HG03108 (cell line): ENCODE data around the gene SLC13A2.

ENCODE experiments used
- ATAC-seq: cut with Tn5 transposase; IDR thresholded peaks from one replicate; pipeline ENCODE4 v1.9.1; 2021; ENCODE audit warnings: moderate library complexity; ENCODE audit not compliant: unreplicated experiment

The SLC13A2 gene

DNA sequence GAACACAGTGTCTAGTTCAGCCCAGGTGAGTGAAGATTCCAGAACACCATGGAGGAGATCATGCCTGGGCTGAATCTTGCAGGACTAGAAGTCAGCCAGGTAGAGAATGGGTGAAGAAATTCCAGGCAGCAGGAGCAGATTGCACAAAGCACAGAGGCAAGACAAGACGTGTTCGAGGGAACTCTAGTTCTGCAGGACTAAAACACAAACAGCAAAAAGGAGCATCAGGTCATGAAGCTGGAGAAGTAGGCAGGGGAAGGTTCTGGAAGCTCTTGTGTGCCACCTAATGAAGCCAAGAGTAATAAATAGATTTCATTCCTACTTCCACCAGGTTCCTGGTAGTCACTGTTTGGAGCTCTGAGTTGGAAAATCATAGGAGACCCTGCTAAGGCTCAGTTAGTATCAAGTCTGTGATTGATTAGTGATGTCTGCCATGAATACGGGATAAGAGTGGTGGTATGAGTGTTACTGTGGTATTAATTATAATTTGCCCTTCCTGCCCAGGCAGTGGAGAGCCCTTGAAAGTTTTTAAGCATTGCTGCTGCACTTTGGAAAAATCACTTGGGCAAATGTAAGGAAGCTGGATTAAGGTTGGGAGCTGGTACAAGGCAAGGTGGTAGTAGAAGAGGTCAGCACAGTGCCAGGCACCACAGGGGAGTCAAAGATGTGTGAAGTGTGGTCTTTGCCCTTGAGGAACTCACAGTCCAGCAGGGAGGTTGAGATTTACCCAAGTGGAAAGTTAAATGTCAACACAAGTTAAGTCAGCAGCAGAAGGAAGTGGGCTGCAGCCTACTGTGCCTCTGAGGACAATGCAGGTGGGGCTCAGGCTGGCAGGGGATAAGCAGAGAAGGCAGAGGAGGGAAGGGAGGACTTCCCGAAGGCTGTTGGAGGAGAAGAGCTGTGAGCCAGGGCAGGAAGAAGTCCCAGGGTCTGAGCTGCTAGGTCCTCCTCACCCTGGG is 19.2 kb downstream of the SLC13A2 start:
- no peak for ATAC-seq

DNA sequence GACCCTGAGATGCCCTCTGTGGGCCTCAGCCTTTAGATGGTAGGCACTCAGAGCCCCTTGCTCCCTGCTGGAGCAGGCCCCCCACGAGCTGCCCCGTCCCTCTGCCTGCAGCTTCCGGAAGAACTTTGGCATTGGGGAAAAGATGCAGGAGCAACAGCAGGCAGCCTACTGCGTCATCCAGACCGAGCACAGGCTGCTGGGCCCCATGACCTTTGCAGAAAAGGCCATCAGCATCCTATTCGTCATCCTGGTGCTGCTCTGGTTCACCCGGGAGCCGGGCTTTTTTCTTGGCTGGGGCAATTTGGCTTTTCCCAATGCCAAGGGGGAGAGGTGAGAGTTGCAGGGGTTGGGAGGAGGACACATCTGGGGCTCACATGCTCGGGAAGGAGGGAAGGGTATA is 20.0 kb downstream of the SLC13A2 start:
- no peak for ATAC-seq

DNA sequence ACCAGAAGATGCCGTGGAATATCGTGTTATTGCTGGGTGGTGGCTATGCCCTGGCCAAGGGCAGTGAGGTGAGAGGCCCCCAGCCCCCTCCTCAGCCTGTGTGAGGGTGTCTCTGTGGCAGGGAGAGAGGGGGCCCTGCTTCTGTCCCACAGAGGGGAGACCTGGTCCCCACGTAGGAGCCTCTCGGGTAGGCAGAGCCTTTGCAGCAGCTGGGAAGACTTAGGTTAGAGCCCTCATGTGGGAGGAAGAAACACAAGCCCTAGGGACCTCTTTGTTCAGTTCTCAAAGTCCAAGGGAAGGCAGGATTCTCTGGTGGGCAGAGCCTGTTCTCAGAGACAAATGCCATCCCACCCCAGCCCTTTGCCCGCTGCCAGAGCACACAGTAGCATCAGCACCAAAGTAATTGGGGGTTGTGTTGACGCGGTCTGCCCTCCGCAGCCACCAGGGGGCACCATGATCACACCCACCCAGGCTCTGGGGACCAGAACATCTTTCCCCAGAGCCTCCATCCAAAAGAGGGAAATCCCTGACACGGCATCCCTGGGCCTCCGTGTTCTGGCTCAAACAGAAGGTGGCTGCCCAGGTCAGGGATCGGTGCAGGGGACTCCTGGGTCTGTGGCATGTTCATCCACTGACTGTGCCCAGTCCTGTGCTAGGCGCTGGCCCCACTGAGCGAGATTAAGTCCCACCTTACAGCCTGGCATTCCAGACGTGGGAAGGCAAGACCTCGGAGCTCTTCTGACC is 21.2 kb downstream of the SLC13A2 start:
- no peak for ATAC-seq

DNA sequence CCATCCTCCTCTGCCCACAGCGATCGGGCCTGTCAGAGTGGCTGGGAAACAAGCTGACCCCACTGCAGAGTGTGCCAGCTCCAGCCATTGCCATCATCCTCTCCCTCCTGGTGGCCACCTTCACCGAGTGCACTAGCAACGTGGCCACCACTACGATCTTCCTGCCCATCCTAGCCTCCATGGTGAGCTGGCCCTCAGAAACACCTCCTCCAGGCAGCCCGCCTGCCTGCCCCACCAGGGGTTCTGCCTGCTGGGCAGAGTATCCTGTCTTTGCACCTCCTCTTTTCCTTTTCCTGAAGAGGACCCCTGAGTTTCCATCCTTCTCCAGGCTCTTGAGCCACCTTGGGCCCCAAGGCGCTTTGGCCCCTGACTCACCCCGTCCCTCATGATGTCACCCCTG is 22.2 kb downstream of the SLC13A2 start:
- ATAC-seq = no peak

DNA sequence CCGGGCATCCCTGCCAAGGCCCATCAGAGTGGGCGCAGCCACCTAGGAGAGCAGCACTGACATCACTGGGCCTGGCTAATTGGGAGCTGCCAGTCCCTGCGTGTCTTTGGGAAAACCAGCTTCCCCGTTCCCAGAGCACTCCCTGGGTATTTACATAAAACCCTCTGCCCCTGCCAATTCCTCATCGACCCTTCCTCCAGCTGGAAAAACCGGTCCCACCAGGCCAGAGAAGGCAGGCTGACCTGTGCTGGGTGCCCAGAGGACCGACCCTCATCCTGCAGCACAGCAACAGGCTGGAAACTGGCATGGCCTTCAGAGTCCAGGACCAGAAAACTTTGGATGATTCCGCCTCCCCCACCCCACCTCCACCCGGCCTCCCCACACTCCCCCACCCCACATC is 24.5 kb downstream of the SLC13A2 start:
- ATAC-seq = no peak

DNA sequence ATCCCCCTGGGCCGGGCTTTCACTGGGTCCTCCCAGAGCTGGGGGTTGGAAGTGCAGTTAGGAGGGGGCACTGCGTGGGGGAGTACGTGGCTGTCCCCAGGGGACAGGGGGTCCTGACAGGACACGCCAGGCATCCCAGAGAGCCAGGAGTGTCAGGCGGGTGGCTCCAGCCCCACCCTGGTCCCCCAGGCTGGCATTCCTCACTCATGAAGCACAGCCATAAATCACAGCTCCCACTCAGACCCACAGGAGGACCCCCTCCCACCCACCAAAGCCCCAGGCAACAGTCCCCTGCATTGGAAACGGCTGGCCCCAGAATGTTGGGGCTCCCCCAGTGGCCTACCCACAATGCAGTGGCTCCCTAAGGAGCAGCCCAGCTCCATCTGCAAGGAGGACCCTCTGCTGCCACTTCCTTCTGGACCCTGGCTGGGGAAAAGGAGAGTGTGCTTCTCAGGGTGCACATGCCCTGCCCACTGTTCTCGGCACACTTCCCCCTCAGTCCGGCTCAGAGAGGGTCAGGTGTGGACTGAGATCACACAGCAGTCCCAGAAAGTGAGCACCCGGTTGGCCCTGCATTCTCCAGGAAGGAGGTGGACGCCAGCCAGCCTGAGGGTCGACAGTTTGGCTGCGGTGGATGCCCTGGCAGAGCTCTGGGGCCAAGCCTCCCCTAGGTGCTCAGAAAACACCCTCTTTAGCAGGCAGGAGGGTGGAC is 25.4 kb downstream of the SLC13A2 start:
- ATAC-seq = no peak

DNA sequence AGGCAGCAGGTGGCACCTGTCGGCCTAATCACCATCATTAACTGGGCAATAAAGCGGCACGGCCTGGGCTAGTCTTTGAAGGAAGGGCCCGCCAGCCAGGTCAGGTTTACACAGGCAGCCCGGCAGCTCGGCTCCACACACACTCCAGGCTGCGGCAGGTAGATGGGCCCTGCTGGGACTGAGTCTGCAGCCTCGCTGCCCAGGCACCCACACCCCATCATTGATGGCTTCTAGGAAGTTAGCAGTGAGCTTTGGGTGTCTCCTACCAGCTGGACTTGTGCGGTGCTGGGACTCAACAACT is 25.9 kb downstream of the SLC13A2 start:
- ATAC-seq = no peak

DNA sequence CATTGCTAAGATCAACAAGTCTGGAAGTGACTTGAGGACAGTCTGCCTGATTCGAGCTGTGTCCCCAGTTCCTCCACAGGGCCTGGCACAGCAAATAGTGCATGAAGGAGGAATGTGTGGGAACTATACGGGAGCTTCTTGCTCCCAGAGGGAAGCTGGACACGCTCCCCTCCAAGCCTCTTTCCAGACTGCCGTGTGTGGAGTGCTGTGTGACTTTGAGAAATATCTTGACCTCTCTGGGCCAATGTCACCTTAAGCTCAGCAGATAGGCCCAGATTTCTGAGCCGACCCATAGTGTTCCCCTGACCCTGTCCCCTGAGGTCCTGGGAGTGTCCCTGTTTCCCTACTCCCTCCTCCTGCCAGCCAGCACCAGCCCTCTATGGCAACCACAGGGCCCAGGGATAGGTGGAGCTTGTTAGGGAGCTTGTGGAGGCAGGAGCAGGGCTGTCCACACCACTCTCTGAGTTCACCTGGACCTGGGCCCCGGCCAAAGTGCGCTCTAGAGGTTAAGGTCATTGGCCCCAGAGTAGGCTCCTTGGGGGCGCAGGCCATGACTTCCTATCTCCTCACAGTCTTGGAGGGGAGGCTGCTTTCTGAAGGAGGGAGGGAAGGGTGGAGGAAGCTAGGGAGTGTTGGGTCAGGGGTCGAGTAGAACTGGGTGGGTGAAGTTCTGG is 26.4 kb downstream of the SLC13A2 start:
- ATAC-seq = no peak

DNA sequence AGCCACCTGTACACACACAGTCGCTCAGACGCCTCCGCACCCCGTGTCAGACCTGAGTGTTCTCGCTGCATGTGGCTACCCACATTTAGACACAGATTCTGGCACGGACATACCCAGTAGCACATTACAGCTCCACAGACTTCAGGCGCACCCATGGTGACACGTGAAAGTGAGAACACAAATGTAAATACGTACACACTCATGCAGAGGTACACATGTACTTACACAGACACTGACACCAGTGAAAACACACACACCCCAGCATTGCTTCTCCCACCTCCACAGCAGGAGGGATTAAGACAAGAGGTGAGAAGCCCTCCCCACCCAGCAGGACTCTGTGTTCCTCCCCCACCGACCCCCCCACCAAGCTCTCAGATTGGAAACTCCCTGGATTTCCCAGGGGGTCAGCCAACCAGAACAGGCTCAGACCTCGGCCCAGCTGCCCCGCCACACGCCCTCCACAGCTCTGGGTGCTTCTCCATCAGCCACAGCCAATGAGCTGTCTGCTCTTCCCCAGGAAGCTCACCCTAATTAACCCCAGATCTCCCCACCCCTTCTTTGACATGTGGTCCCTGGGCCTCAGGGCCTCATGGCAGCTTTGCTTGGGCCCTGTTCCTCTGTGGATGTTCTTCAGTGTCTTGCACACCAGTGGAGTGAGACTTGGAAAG is 27.4 kb downstream of the SLC13A2 start:
- ATAC-seq = no peak

DNA sequence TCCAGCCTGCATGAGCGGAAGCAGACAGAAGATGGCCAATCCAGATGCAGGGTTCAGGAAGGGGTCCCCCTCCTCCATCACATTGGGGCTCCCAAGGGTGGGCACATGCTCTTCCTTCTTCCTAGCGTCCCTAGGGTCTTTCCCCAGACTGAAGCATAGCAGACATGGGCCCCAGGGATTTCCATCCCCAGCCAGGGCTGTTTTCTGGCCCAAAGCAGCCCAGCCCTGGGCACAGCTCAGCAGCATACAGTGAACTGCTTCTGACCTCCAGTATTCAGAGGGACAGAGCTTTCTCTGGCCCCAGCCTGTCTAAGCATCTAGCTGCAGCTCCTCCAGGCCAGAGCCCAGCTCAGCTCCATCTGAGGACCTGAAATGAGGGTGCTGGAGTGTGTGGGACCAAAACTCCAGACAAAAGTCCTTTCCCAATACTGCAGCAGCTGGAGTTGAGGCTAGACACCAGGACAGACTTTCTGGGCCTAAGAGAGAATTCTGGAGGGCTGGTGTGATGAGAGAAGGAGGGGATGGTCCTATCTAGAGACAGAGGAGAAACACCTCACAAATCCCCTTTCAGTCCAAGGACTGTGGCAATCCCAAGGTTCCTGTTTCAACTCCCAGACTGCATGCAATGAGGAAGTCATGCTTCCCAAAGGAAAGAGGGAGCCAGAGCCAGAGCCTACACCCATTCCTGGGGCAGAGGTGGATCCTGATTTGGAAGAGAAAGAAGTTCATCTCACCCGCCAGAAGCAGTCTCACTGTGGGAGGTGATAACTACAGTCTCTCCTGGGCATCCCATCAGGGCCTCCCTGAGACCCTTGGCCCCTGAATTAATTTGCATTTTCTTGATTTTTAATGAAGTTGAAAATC is 28.2 kb downstream of the SLC13A2 start:
- ATAC-seq = no peak

DNA sequence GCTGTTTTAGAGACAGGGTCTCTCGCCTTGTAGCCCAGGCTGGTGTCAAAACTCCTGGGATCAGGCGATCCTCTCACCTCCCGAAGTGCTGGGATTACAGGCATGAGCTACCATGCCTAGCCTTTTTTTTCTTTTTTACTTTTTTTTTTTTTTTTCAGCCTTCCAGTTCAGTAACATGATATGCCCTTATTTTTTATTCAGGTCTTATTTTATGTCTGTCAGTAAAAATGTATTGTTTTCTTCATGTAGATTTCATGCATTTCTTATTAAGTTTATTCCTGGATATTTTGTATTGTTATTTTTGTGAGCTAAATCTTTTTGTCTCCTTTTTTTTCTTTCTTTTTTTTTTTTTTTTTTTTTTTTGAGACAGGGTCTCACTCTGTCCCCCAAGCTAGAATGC is 30.0 kb downstream of the SLC13A2 start:
- no peak for ATAC-seq

DNA sequence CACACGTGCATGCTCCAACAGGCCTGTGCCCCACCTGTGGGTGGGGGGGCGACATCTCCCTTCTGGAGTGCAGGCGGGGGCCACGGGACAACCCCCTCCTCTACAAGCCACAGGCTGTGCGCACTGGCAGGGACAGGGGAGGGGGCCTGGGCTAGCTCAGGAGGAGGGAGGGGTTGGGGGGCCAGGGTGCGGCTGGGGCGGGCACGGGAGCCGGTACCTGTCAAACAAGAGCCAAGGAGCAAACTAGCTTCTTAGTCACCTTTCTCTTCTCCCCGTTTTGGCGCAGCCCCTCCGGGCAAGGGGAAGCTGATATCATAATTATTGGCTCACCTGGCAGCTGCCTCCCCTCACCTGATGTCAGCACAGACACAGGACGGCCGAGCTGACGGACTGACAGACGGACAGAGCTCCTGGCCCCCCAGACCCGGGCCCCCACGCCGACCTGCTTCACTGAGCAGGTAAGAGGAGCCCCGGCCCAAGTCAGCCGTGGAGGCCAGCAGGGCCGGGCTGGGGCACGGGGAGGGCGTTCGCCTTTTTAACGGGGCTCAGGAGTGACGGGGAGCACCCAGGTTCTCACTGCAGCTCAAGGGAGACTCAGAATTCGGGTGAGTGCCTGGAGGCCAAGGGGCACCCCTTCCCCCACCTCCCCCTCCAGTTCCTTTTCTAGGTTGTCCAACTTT is 32.7 kb downstream of the SLC13A2 start, which contains the start of gene FOXN1:
Gene FOXN1 (plus strand): TSS at position 363 of the 680 bp plus-strand sequence. CDS start 17,622 bp downstream, outside the sequence.
- no peak for ATAC-seq

DNA sequence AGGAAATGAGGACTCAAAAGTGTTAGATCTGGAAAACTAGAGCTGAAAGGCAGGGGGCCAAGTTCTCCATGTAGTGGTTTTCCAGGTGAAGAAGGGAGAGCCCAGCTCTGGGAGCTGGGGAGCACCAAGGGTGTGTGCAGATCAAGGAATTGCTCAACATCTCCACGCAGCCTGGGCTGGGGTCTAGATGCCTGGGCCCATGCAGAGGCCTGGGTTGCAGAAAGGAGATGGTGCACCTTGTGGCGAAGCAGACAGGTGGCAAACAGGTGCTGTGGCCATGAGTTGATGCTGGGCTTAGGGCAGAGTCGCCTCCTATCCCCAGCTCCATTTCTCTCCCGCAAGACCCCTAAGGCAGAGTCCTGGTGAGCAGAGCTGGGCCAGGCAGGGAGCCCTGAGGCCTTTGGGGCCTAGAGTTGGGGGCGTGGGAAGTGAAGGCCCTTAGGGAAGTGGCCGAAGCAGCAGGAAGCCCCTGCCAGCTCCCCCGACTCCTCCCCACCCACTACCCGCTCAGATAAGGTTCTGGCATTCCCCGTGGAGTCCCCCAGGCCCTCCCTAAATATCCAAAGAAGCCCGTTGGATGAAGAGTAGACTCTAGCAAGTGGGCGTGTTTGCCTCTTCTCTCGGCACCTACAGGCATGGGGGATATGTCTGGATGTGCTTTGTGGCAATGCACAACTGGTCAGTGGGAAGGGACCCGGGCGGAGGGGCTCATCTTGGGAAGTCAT is 33.5 kb downstream of the SLC13A2 start:
- no peak for ATAC-seq

DNA sequence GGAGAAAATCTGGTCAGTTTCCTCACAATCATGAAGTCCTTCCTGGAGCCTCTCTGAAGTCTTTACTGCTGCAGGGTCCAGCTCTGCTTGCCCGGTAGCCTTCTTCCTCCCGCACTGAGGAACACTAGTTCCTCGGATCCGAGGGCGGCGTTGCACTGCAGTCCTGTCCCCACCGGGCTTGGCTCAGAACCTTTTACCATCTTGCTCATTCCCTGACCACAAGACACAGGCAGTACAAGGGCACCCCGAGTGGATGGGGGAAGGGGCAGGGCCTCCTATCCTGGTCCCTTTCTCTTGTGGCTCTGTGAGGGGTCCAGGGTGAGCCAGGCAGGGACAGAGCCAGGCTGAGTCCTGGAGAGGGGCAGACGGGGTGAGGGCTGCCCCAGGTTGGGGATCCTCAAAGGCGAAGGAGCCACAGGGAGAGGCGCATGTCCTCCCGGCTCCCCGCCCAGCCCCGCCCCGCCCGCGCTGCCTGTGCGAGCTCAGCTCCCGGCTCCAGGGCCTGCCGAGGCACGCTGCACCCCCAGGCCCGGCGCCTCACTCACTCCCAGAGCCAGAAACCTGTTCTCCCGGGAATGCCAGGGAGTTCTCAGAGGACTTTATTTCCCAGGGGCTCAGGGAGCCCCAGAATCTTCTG is 34.2 kb downstream of the SLC13A2 start:
- no peak for ATAC-seq

DNA sequence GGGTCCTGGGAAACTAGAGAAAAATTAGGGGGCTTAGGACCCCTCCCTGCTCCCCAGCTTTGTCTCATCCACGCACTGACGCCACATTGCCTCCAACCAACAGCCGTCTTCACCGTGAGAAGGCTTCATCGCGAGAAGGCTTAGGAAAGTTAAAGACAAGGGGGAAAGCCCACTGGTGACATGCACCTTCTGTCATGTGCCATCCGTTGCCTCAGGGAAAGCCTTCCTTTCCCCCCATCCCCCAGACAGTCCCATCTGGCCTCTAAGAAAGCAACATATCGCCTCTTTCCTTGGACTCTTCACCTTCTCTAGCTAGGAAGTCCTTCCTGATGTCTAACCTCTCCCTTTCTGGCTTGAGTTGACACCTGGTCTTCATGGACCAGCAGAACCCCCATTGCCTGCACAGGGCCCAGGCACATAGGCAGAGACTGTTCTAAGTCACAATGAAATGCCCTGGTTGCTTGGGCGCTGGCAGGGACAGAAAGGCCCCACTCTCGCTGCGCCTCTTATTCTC is 34.8 kb downstream of the SLC13A2 start:
- no peak for ATAC-seq

DNA sequence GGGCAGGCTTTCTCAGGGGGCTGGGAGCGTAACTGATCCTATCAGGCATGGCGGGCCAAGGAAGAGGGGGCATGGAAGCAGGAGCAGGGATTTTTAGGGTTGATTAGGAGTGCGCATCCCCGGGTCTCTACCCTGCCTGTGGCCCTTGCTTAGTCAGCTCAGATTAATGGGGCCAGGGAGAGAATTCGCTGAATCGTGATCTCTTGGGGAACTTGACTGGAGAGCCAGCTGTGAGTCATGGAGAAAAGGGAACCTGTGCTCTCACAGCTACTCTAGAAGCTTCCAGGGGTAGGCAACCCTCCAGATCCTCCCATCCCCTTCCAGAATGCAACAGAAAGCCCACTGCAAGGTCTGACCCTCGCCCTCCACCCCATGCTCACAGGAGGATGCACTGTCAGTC is 36.3 kb downstream of the SLC13A2 start:
- no peak for ATAC-seq

DNA sequence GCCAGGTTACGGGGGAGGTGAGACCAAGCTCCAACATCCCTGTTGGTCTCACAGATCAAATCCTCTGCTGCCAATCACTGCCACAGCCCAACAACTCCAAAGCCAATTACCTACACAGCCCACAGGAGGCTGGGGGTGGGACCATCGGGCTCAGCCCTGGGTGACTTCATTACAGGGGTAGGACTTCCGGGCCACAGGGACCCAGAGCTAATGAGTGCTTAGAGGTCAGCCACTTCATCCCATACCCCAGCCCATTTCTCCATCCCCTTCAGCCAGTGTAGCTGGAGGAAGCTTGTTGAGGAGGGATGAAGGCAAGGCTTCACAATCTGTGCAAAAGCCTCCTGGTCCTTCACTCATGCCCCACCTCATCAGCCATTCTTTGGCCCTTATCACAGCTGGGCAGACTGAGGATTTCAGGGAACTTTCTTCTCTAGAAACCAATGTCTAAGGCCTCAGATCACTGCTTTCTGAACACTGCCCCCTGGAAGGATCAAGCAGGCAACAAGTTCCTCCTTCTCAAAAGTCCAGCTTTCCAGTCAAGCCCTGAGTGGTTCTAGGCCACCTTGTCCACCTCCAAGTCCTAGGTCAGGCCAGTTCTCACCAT is 38.5 kb downstream of the SLC13A2 start:
- no peak for ATAC-seq
